Mesenchymal stem cell (in vitro differentiated cells and primary cell): Measurements from ENCODE around the gene YBX3.

ENCODE experiments used
- DNase-seq: peaks from one replicate; pipeline ENCODE4 v3.0.0-alpha.2; 2013
- H2AFZ ChIP-seq: one replicate; pipeline ENCODE4 v1.6.1; 2013; ENCODE audit warnings: low read depth, mild to moderate bottlenecking, control low read depth, inconsistent platforms, low read length, moderate library complexity
- H2AK5ac ChIP-seq: 2 replicates; pipeline ENCODE4 v1.6.1; 2013; ENCODE audit warnings: low read length, moderate library complexity, mild to moderate bottlenecking, inconsistent platforms; ENCODE audit not compliant: severe bottlenecking
- H2BK120ac ChIP-seq: one replicate; pipeline ENCODE4 v1.6.1; 2013; ENCODE audit warnings: low read depth, mild to moderate bottlenecking, inconsistent platforms, low read length, moderate library complexity
- H2BK12ac ChIP-seq, 2 experiments: one replicate each; pipeline ENCODE4 v1.6.1; 2013; ENCODE audit warnings: inconsistent platforms in 2 of 2, low read length in 2 of 2, mild to moderate bottlenecking in 2 of 2, moderate library complexity in 2 of 2, control low read depth in 1 of 2
- H2BK15ac ChIP-seq: one replicate; pipeline ENCODE4 v1.6.1; 2013; ENCODE audit warnings: mild to moderate bottlenecking, low read depth, inconsistent platforms; ENCODE audit not compliant: poor library complexity, severe bottlenecking
- H2BK5ac ChIP-seq: 2 replicates; pipeline ENCODE4 v1.6.1; 2013; ENCODE audit warnings: low read depth, mild to moderate bottlenecking, low read length, control low read depth, inconsistent platforms; ENCODE audit not compliant: poor library complexity, severe bottlenecking
- H3K14ac ChIP-seq, 2 experiments: one replicate each; pipeline ENCODE4 v1.6.1; 2013; ENCODE audit warnings: inconsistent platforms in 2 of 2, low read length in 2 of 2, control low read depth in 1 of 2, mild to moderate bottlenecking in 1 of 2, moderate library complexity in 1 of 2
- H3K18ac ChIP-seq, 2 experiments: one replicate each; pipeline ENCODE4 v1.6.1; 2013; ENCODE audit warnings: inconsistent platforms in 2 of 2, low read length in 2 of 2, control low read depth in 1 of 2, low read depth in 1 of 2, mild to moderate bottlenecking in 1 of 2
- H3K23ac ChIP-seq, 2 experiments: one replicate each; pipeline ENCODE4 v1.6.1; 2013; ENCODE audit warnings: inconsistent platforms in 2 of 2, low read length in 2 of 2, mild to moderate bottlenecking in 2 of 2, moderate library complexity in 2 of 2, control low read depth in 1 of 2
- H3K27ac ChIP-seq: 2 replicates; pipeline ENCODE4 v1.5.1; 2013; ENCODE audit warnings: mild to moderate bottlenecking, moderate library complexity, low read length, control low read depth, inconsistent platforms; ENCODE audit not compliant: poor library complexity, severe bottlenecking
- H3K27me3 ChIP-seq, 2 experiments: 2 replicates each; pipeline versions ENCODE4 v1.6.1 to v1.7.0; 2013; ENCODE audit warnings: low read length in 2 of 2, mild to moderate bottlenecking in 2 of 2, moderate library complexity in 2 of 2, control low read depth in 1 of 2, inconsistent platforms in 1 of 2; ENCODE audit not compliant: control insufficient read depth in 1 of 2, insufficient read depth in 1 of 2
- H3K36me3 ChIP-seq, 2 experiments: 2 replicates each; pipeline versions ENCODE4 v1.6.1 to v1.7.0; 2013; ENCODE audit warnings: low read length in 2 of 2, control low read depth in 1 of 2, inconsistent platforms in 1 of 2, low read depth in 1 of 2, mild to moderate bottlenecking in 1 of 2; ENCODE audit not compliant: insufficient read depth in 2 of 2, control insufficient read depth in 1 of 2
- H3K4ac ChIP-seq, 2 experiments: one replicate each; pipeline ENCODE4 v1.6.1; 2013; ENCODE audit warnings: inconsistent platforms in 2 of 2, low read length in 2 of 2, mild to moderate bottlenecking in 2 of 2, moderate library complexity in 2 of 2, control low read depth in 1 of 2, low read depth in 1 of 2
- H3K4me1 ChIP-seq: 2 replicates; pipeline ENCODE4 v1.6.1; 2013; ENCODE audit warnings: low read depth, low read length, control low read depth; ENCODE audit not compliant: control insufficient read depth, insufficient read depth
- H3K4me2 ChIP-seq: 2 replicates; pipeline ENCODE4 v1.6.1; 2013; ENCODE audit warnings: low read length, mild to moderate bottlenecking, inconsistent platforms; ENCODE audit not compliant: poor library complexity, severe bottlenecking
- H3K4me3 ChIP-seq, 2 experiments: 2 replicates each; pipeline versions ENCODE4 v1.5.1 to v1.7.0; 2013; ENCODE audit warnings: low read length in 2 of 2, mild to moderate bottlenecking in 2 of 2, control low read depth in 1 of 2, low read depth in 1 of 2; ENCODE audit not compliant: insufficient read depth in 1 of 2
- H3K79me1 ChIP-seq: replicated peaks from 2 replicates; pipeline ENCODE4 v1.6.1; 2013; ENCODE audit warnings: mild to moderate bottlenecking, control low read depth, low read length, inconsistent platforms; ENCODE audit not compliant: poor library complexity, severe bottlenecking
- H3K9ac ChIP-seq: 2 replicates; pipeline ENCODE4 v1.7.0; 2013; ENCODE audit warnings: mild to moderate bottlenecking, low read length, moderate library complexity
- H3K9me3 ChIP-seq: 2 replicates; pipeline ENCODE4 v1.7.0; 2013; ENCODE audit warnings: mild to moderate bottlenecking, low read length; ENCODE audit not compliant: control insufficient read depth
- H4K8ac ChIP-seq: one replicate; pipeline ENCODE4 v1.6.1; 2013; ENCODE audit warnings: inconsistent platforms, mild to moderate bottlenecking, low read length, moderate library complexity
- H4K91ac ChIP-seq: one replicate; pipeline ENCODE4 v1.6.1; 2013; ENCODE audit warnings: mild to moderate bottlenecking, low read length, inconsistent platforms
- whole genome bisulfite sequencing: methylation state at CpG from one replicate; pipeline ENCODE4 v1.1.7; 2013; ENCODE audit warnings: mixed read lengths; 5-methylcytosine and 5-hydroxymethylcytosine counted together

The YBX3 gene

DNA sequence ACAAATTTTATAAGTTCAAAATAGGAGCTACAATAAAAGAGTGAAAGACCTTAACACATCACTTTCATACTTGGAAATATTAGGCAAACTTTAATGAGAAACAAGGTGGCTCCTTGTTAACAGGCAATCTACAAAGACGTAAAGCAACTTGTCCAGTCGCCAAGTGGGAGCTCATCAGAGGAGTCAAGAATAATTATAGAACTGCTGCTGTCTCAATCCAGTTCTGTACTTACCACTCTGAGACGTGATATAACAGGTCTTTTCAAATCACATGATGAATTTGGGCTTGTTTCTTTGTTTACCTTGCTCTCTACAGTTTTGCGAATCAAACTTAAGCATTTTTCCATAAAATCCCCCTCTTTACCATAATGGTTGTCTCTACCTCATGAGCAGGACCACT, 3.6 kb downstream of the YBX3 start:
- no peak overlapping the region for H2BK12ac ChIP-seq
- H3K14ac ChIP-seq = no peak overlapping the region
- no peak overlapping the region for H3K23ac ChIP-seq
- no peak overlapping the region for H2AFZ ChIP-seq
- H3K79me1 ChIP-seq = peaks cover 2% of the 10 kb centered on the region
- no peaks in the 10 kb centered on the region for H3K27me3 ChIP-seq
- H4K8ac ChIP-seq = no peak overlapping the region
- no peaks in the 10 kb centered on the region for H3K4me1 ChIP-seq
- H3K9ac ChIP-seq = peak overlapping the region; percentile 96
- 85% methylated on average over 4 of the region's 4 CpGs for WGBS
- no peak overlapping the region for H2BK5ac ChIP-seq
- H4K91ac ChIP-seq = no peak overlapping the region
- no peaks in the 10 kb centered on the region for H3K9me3 ChIP-seq
- DNase-seq = no peak
- H2BK15ac ChIP-seq = no peak overlapping the region
- H3K4me2 ChIP-seq = no peak overlapping the region
- H2BK120ac ChIP-seq = no peak overlapping the region
- H3K4ac ChIP-seq = no peak overlapping the region
- H3K36me3 ChIP-seq = peaks cover 6 to 15% of the 10 kb centered on the region in 2 experiments
- no peak overlapping the region for H3K27ac ChIP-seq
- no peak overlapping the region for H3K18ac ChIP-seq
- no peak overlapping the region for H2AK5ac ChIP-seq
- H3K4me3 ChIP-seq = peak overlapping the region in 1 of 2 experiments; percentile 99

DNA sequence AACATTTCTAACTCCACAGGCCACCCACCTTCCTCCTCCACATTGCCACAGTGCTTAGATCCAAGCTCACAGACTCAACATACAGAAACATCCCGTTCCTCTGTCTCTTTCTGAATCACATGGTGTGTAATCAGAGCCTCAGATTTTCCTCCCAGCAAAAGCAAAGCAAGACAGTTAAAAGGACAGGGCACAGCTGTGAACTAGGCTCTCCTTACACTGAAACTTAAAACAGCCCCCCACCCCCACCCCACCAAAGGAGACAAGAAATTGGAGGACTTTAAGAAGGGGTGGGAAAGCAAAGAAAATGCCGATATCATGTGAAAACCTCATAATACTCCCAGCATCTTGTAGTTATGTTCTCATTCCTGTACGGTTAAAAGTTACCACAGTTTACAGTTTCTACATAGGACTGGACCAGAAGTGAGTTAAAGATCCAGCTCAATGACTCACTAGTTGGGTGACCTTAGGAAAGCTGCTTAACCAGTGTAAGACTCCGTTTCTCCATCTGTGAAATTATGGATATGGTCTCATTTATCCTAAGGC, 4.8 kb downstream of the YBX3 start:
- no peaks in the 10 kb centered on the region for H3K27me3 ChIP-seq
- peak overlapping the region; percentile 24 for H2BK5ac ChIP-seq
- no peak overlapping the region for H4K8ac ChIP-seq
- H3K36me3 ChIP-seq = peaks cover 6 to 26% of the 10 kb centered on the region in 2 experiments
- no peak overlapping the region for H3K14ac ChIP-seq
- no peak overlapping the region for H3K23ac ChIP-seq
- H3K4me2 ChIP-seq = peak overlapping the region; percentile 80
- peaks cover 2% of the 10 kb centered on the region for H3K79me1 ChIP-seq
- peak overlapping the region; percentile 51 to 71 for H2BK12ac ChIP-seq
- no peak overlapping the region for H2BK15ac ChIP-seq
- H3K4ac ChIP-seq = no peak overlapping the region
- H4K91ac ChIP-seq = no peak overlapping the region
- peak overlapping the region in 1 of 2 experiments; percentile 24 for H3K18ac ChIP-seq
- H3K9ac ChIP-seq = peak overlapping the region; percentile 96
- no peak overlapping the region for H2BK120ac ChIP-seq
- 0% methylated on average over 1 of the region's 4 CpGs for WGBS
- peak overlapping the region; percentile 49 for H2AK5ac ChIP-seq
- H3K9me3 ChIP-seq = no peaks in the 10 kb centered on the region
- DNase-seq = peak; percentile 90
- no peak overlapping the region for H2AFZ ChIP-seq
- peak overlapping the region in 1 of 2 experiments; percentile 99 for H3K4me3 ChIP-seq
- peak overlapping the region; percentile 96 for H3K27ac ChIP-seq
- H3K4me1 ChIP-seq = no peaks in the 10 kb centered on the region

DNA sequence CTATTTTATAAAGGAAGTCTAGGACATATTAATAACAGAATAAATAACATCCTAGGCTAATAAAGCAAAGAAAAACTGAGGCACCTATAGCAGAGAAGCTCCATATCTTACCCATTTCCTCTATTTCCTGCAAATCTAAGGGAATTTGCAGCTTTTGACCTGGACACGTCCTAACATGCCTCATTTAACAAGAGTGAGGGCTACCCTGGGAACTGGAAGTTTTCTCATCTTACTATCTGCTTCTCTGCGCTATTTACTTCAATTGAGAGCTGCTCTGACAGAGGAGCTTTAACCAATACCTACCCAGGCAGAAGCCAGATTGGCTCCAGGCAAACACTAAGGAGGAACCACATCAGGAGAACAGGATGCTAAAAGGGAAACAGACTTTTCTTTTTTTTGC, 5.7 kb downstream of the YBX3 start:
- peaks cover 4% of the 10 kb centered on the region for H3K79me1 ChIP-seq
- no peak overlapping the region for H2AFZ ChIP-seq
- no peak overlapping the region for H2BK120ac ChIP-seq
- DNase-seq = peak; percentile 55
- H2BK15ac ChIP-seq = no peak overlapping the region
- H3K4me3 ChIP-seq = peak overlapping the region in 1 of 2 experiments; percentile 99
- peak overlapping the region in 1 of 2 experiments; percentile 21 for H3K18ac ChIP-seq
- no peaks in the 10 kb centered on the region for H3K27me3 ChIP-seq
- no peak overlapping the region for H3K14ac ChIP-seq
- H2BK5ac ChIP-seq = no peak overlapping the region
- peaks cover 1% of the 10 kb centered on the region for H3K4me1 ChIP-seq
- peak overlapping the region; percentile 62 for H2AK5ac ChIP-seq
- no peaks in the 10 kb centered on the region for H3K9me3 ChIP-seq
- H4K91ac ChIP-seq = no peak overlapping the region
- H3K4ac ChIP-seq = peak overlapping the region in 1 of 2 experiments; percentile 79
- peak overlapping the region; percentile 96 for H3K27ac ChIP-seq
- H3K4me2 ChIP-seq = no peak overlapping the region
- H3K23ac ChIP-seq = no peak overlapping the region
- H4K8ac ChIP-seq = no peak overlapping the region
- peak overlapping the region; percentile 96 for H3K9ac ChIP-seq
- WGBS = 17% methylated on average over 2 of the region's 2 CpGs
- no peak overlapping the region for H2BK12ac ChIP-seq
- H3K36me3 ChIP-seq = peaks cover 9 to 36% of the 10 kb centered on the region in 2 experiments

DNA sequence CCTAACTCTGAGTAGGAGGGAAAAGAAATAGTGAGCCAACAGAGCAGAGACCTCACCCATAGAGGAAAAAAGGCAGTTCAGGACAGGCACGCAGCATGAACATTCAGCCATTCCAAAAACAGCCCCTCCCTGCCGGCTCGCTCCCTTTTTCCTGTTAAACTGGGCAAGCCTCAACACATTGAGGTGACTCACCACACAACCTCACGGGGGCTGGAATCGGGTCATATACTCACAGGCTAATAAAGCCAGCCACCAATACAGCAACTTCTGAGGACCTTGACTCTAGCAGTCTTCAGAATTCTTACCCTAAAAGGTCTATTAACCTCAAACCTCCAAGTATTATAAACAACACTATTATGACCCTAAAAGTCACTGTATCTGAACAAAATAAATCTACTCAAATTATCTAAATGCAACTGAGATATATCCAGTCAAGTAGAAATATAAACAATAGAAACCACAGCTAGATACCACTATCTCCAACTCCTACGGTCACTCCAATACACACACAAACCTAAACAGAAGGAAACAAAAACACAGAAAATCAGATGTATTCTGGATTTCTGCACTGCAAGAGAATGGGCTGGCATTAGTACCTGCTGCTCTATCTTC, 6.3 kb downstream of the YBX3 start:
- Histone ChIP-seq H2AFZ (no peak overlapping the region), H3K4me2 (peak overlapping the region; percentile 51), H3K27me3 (no peaks in the 10 kb centered on the region), H3K4me1 (peaks cover 1% of the 10 kb centered on the region), H2BK5ac (no peak overlapping the region), H2AK5ac (no peak overlapping the region), H3K9ac (peak overlapping the region; percentile 96), H2BK12ac (peak overlapping the region in 1 of 2 experiments; percentile 31), H2BK15ac (no peak overlapping the region), H3K27ac (peak overlapping the region; percentile 96), H4K8ac (no peak overlapping the region), H3K4me3 (peak overlapping the region in 1 of 2 experiments; percentile 99), H3K14ac (no peak overlapping the region), H3K4ac (no peak overlapping the region), H4K91ac (no peak overlapping the region), H3K18ac (peak overlapping the region in 1 of 2 experiments; percentile 25), H3K23ac (no peak overlapping the region), H2BK120ac (no peak overlapping the region), H3K9me3 (no peaks in the 10 kb centered on the region), H3K79me1 (peaks cover 4% of the 10 kb centered on the region), H3K36me3 (peaks cover 9 to 42% of the 10 kb centered on the region in 2 experiments)
- 0% methylated on average over 6 of the region's 6 CpGs for WGBS
- peak; percentile 87 for DNase-seq
